Uterus (tissue), 2 donors: ENCODE data around the gene RCN1.

Experiments used
- POLR2A ChIP-seq, 2 donors: fragments of 450-650 bp; IDR thresholded peaks; one replicate each; pipeline ENCODE4 v1.6.1; 2016; ENCODE audit warnings: antibody characterized with exemption in 2 of 2, mild to moderate bottlenecking in 1 of 2, moderate library complexity in 1 of 2
- TF ChIP-seq, protein P1 (sequence below), 4 experiments: fragments of 200-600 bp in 2 of 4; fragments of 450-650 bp in 2 of 4; sonication (generic) in 2 of 4; IDR thresholded peaks; one replicate each; pipeline ENCODE4 v1.5.1; 2016 to 2019; ENCODE audit warnings: antibody characterized with exemption in 4 of 4, mild to moderate bottlenecking in 2 of 4, moderate library complexity in 1 of 4

DNA sequence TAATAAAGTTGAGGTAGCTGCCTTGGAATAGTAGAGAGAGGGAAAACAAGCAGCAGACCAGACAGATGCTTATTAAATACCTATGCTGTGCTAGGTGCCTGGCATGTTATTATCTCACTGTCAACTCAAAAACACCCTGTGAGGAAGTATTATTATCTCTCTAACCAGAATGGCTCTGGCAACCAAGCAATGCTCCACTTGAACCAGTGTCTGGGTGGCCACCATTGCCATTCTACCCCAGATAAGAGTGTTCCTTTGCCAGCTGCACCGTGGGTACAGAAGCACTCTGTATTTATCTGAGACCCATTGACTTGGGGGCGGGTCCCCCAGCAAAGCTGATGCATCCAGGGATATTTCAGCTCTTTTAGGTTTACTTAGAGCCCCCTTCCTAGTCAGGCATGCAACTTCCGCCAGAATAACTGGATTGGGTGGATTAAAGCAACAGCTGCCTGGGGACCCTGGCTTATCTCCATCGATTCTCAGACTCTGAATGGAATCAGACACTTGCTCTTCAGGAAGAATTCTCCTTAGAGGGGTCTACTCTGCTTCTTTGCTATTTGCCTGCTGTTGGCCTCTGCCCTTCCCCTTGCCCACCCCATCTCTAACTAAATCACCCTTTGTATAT is 49.1 kb downstream of the RCN1 start:
- TF ChIP-seq, protein P1, sequence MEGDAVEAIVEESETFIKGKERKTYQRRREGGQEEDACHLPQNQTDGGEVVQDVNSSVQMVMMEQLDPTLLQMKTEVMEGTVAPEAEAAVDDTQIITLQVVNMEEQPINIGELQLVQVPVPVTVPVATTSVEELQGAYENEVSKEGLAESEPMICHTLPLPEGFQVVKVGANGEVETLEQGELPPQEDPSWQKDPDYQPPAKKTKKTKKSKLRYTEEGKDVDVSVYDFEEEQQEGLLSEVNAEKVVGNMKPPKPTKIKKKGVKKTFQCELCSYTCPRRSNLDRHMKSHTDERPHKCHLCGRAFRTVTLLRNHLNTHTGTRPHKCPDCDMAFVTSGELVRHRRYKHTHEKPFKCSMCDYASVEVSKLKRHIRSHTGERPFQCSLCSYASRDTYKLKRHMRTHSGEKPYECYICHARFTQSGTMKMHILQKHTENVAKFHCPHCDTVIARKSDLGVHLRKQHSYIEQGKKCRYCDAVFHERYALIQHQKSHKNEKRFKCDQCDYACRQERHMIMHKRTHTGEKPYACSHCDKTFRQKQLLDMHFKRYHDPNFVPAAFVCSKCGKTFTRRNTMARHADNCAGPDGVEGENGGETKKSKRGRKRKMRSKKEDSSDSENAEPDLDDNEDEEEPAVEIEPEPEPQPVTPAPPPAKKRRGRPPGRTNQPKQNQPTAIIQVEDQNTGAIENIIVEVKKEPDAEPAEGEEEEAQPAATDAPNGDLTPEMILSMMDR (IDR thresholded peaks at IDR 0.05): no peak
- TF ChIP-seq POLR2A (IDR thresholded peaks at IDR 0.05): no peak
